GOT3 (cell line): ENCODE results near the gene CCNG1.
A peak's percentile ranks its signal among the peaks of the same experiment; 100 is the strongest.
"Not testable (repeated sequence)": the region's sequence is repeated elsewhere in the genome, so short reads cannot be mapped to it uniquely, and the experiment has no call there.

Source experiments
- DNase-seq: peaks from one replicate; lab custom pipeline; 2025; ENCODE audit warnings: mixed read lengths; lab: John Stamatoyannopoulos, UW

The CCNG1 gene

GRCh38 chr5:163444526-163444925 is 7.1 kb downstream of the CCNG1 start:
- no peak for DNase-seq

- no peak for DNase-seq
These were observed 8.0 kb downstream of the CCNG1 start for GRCh38 chr5:163445345-163445744.

- DNase-seq, result no peak
These were observed 9.8 kb downstream of the CCNG1 start for GRCh38 chr5:163447191-163447590.

- no peak for DNase-seq
These were observed 10.5 kb downstream of the CCNG1 start for GRCh38 chr5:163447875-163448274.

- DNase-seq, result no peak
These were observed 11.1 kb downstream of the CCNG1 start for GRCh38 chr5:163448491-163448890.

GRCh38 chr5:163451489-163451888 is 14.1 kb downstream of the CCNG1 start:
- DNase-seq, result no peak

- no peak for DNase-seq
These were observed 16.3 kb downstream of the CCNG1 start for GRCh38 chr5:163453705-163454104.

GRCh38 chr5:163455406-163455805 is 18.0 kb downstream of the CCNG1 start:
- DNase-seq, result not testable (repeated sequence)

- no peak for DNase-seq
These were observed 18.7 kb downstream of the CCNG1 start for GRCh38 chr5:163456029-163456589.

GRCh38 chr5:163456840-163457239 is 19.4 kb downstream of the CCNG1 start:
- no peak for DNase-seq

- DNase-seq, result no peak
These were observed 21.5 kb downstream of the CCNG1 start for GRCh38 chr5:163458778-163459385.

GRCh38 chr5:163459462-163459818 is 22.0 kb downstream of the CCNG1 start:
- DNase-seq, result no peak

GRCh38 chr5:163459819-163460561 is 22.6 kb downstream of the CCNG1 start, which contains the start of gene NUDCD2:
Gene NUDCD2 (minus strand): TSS chr5:163460102. CDS start chr5:163460050, 52 bp downstream.
- peak; percentile 99 for DNase-seq

- no peak for DNase-seq
These were observed 23.3 kb downstream of the CCNG1 start, which contains the start of gene HMMR for GRCh38 chr5:163460562-163461171. Gene HMMR (plus strand): TSS chr5:163460632. CDS start chr5:163460693, 61 bp downstream.

- DNase-seq, result no peak
These were observed 25.7 kb downstream of the CCNG1 start for GRCh38 chr5:163463063-163463435.

- DNase-seq, result no peak
These were observed 30.3 kb downstream of the CCNG1 start for GRCh38 chr5:163467682-163468081.

- no peak for DNase-seq
These were observed 36.3 kb downstream of the CCNG1 start for GRCh38 chr5:163473635-163474243.

- DNase-seq, result no peak
These were observed 38.0 kb downstream of the CCNG1 start for GRCh38 chr5:163475411-163475810.

- DNase-seq, result no peak
These were observed 41.0 kb downstream of the CCNG1 start for GRCh38 chr5:163478126-163478981.

- no peak for DNase-seq
These were observed 41.5 kb downstream of the CCNG1 start for GRCh38 chr5:163478982-163479271.

GRCh38 chr5:163489055-163489744 is 51.8 kb downstream of the CCNG1 start:
- DNase-seq, result no peak
